Measurements from ENCODE around the gene CD3G.

CD3G gene

GRCh38 chr11:118325283-118325682, 18.9 kb upstream of the CD3G start:
- DNase-seq (ENCODE audit: low read depth) = no peak

- no peak for DNase-seq (ENCODE audit: low read depth)
Measured at GRCh38 chr11:118328745-118329144, 15.4 kb upstream of the CD3G start.

GRCh38 chr11:118334745-118335144, 9.4 kb upstream of the CD3G start:
- no peak for DNase-seq (ENCODE audit: low read depth)

- no peak for DNase-seq (ENCODE audit: low read depth)
Measured at GRCh38 chr11:118338637-118339061, 5.5 kb upstream of the CD3G start.

GRCh38 chr11:118339281-118339961, 4.7 kb upstream of the CD3G start:
- no peak for DNase-seq (ENCODE audit: low read depth)

GRCh38 chr11:118340449-118340848, 3.7 kb upstream of the CD3G start:
- no peak for DNase-seq (ENCODE audit: low read depth)

GRCh38 chr11:118341261-118341660, 2.9 kb upstream of the CD3G start:
- DNase-seq (ENCODE audit: low read depth) = no peak

- DNase-seq (ENCODE audit: low read depth) = no peak
Measured at GRCh38 chr11:118341815-118342489, 2.2 kb upstream of the CD3G start.

GRCh38 chr11:118342503-118343161, 1.5 kb upstream of the CD3G start, which contains the start of gene CD3D:
TSS of gene CD3D (minus strand) at chr11:118342705. CDS start at chr11:118342607, 98 bp downstream.
- no peak for DNase-seq (ENCODE audit: low read depth)

GRCh38 chr11:118343248-118343647, 896 bp upstream of the CD3G start:
- no peak for DNase-seq (ENCODE audit: low read depth)

- DNase-seq (ENCODE audit: low read depth) = no peak
Measured at GRCh38 chr11:118349475-118349874, 5.3 kb downstream of the CD3G start.

GRCh38 chr11:118353084-118353710, 9.1 kb downstream of the CD3G start:
- no peak for DNase-seq (ENCODE audit: low read depth)

GRCh38 chr11:118358071-118358470, 13.9 kb downstream of the CD3G start:
- DNase-seq (ENCODE audit: low read depth) = no peak

- DNase-seq (ENCODE audit: low read depth) = peak; percentile 42
Measured at GRCh38 chr11:118359295-118359958, 15.3 kb downstream of the CD3G start, which contains the start of gene UBE4A. TSS of gene UBE4A (plus strand) at chr11:118359600. CDS start at chr11:118365081, 5,481 bp downstream.

- no peak for DNase-seq (ENCODE audit: low read depth)
Measured at GRCh38 chr11:118364956-118365615, 20.9 kb downstream of the CD3G start.

- no peak for DNase-seq (ENCODE audit: low read depth)
Measured at GRCh38 chr11:118366287-118366686, 22.1 kb downstream of the CD3G start.

GRCh38 chr11:118370774-118371173, 26.6 kb downstream of the CD3G start:
- no peak for DNase-seq (ENCODE audit: low read depth)

GRCh38 chr11:118373263-118373662, 29.1 kb downstream of the CD3G start:
- no peak for DNase-seq (ENCODE audit: low read depth)

- DNase-seq (ENCODE audit: low read depth) = no peak
Measured at GRCh38 chr11:118373871-118374270, 29.7 kb downstream of the CD3G start.

GRCh38 chr11:118374729-118375128, 30.6 kb downstream of the CD3G start:
- DNase-seq (ENCODE audit: low read depth) = peak; percentile 76

GRCh38 chr11:118375978-118376377, 31.8 kb downstream of the CD3G start:
- no peak for DNase-seq (ENCODE audit: low read depth)

Data from GM04503 (cell line).